GM21381 (cell line): Measurements from ENCODE around the gene UBE4B.
"Not testable (repeated sequence)": the region's sequence is repeated elsewhere in the genome, so short reads cannot be mapped to it uniquely, and the experiment has no call there.

Experiments
- ATAC-seq: cut with Tn5 transposase; IDR thresholded peaks from one replicate; pipeline ENCODE4 v1.9.1; 2021; ENCODE audit warnings: mild to moderate bottlenecking, moderate library complexity; ENCODE audit not compliant: unreplicated experiment

Gene UBE4B

DNA sequence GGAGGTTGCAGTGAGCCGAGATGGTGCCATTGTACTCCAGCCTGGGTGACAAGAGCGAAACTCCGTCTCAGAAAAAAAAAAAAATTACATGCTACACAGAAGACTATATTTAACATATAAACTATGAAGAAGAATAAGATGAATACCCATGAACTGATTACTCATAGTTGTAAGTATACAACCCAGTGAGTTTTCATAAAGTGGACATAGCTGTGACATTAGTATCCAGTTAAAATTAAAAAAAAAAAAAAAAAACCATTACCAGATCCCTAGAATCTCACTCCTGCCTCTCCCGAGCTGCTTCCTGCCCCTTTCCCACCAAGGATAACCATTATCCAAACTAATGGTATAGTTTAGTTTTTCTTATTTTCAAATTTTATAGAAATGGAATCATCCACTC is 37.4 kb downstream of the UBE4B start:
- no peak for ATAC-seq

DNA sequence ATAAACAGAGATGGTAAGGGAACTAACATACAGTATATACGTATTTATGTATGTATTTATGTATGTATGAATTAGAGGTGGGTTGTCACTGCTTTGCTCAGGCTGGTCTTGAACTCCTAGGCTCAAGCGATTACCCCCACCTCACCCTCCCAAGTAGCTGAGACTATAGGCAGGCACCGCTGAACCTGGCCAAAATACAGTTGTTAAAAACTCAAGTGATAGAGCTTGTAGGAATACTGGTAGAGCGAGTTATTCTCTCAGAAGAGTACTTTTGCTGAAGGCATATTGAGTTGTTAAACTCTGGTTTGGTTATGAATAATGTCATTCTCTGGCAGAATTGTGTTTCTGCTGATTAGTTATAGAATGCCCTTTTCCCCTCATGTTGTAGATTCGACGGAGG is 38.9 kb downstream of the UBE4B start:
- ATAC-seq: no peak

DNA sequence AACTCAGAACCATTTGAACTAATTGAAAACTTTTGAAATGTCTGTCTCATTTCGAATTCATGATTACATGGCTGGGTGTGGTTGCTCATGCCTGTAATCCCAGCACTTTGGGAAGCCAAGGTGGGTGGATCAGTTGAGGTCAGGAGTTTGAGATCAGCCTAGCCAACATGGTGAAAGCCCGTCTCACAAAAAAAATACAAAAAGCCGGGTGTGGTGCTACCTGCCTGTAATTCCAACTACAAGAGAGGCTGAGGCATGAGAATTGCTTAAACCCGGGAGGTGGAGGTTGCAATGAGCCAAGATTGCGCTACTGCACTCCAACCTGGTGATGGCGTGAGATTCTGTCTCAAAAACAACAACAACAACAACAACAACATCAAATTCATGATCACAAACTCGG is 40.6 kb downstream of the UBE4B start:
- ATAC-seq: not testable (repeated sequence)

DNA sequence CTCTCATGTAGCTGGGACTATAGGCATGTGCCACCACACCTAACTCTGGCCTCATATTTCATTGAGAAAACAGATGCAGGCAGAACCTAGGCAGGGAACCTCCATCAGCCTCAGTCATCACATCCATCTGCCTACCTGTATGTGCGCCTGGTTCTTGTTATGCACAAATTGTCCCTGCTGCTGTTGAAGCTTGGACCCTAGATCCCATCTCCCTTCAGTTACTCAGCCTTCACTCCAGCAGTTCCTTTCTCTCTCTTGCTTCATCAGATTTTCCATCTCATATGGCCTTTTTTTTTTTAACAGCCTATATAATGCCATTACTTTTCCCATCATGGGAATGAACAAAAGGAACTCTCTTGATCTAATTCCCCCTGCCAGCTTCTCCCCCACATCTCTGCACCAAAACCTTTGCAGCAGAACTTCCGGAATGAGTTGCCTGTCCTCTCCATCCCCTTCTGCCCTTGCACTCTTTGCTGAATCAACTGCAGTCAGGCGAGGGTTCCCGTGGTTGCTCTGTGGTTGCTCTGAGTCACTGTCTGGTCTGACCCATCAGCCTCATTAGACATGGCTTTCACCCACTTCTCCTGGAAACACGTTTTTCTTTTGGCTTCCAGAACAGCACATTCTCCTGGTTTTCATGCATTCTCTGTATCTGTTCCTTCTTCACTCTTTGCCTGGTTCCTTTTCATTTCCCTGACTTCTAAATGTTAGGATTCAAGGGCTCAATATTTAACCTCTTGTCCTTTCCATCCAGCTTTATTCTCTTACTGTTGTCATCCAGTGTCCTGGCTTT is 41.5 kb downstream of the UBE4B start:
- ATAC-seq: peak; percentile 72

DNA sequence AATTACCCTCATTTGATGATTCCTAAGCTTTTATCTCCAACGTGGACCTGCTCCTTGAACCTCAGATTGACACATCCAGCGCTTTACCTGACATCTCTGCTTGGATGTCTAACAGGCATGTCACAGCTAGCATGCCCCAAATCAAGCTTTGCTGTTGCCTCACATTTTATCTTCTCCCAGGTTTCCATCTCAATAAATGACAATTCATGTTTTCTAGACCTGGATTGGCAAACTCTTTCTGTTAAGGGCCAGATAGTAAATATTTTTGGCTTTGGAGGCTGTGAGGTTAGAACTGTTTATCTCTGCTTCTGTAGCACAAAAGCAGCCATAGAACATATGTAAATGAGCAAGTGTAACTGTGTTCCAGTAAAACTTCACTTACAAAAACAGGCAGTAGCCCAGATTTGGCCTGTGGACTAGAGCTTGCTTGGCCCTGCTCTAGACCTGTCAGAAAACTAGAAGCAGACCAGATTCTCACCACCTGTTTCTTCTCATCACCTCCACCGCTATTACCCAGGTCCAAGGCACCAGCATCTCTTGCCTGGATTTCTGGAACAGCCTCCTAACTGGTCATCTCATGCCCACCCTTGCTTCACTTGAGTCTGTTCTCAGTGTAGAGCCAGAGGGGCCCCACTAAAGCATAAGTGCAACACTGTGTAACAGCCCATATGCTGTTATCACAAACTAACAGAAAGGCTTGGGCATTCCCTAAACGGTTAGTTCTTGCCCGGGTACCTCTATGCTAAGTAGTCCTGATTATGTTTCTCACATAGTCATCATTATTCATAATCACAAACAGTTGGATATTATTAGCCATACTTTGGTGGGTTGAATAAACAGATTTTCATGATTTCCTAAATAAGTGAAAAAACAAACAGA is 42.3 kb downstream of the UBE4B start:
- no peak for ATAC-seq

DNA sequence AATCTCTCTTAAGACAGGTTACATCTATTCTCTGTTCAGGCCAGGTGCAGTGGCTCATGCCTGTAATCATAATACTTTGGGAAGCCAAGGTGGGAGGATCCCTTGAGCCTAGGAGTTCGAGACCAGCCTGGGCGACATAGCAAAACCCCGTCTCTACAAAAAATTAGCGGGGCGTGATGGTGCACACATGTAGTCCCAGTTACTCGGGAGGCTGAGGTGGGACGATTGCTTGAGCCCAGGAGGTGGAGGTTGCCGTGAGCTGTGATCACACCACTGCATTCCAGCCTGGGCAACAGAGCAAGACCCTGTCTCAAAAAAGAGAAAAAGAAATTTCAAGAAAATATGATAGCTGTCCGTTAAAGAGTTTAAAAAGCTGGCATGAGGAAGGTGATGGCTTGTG is 43.0 kb downstream of the UBE4B start:
- no peak for ATAC-seq

DNA sequence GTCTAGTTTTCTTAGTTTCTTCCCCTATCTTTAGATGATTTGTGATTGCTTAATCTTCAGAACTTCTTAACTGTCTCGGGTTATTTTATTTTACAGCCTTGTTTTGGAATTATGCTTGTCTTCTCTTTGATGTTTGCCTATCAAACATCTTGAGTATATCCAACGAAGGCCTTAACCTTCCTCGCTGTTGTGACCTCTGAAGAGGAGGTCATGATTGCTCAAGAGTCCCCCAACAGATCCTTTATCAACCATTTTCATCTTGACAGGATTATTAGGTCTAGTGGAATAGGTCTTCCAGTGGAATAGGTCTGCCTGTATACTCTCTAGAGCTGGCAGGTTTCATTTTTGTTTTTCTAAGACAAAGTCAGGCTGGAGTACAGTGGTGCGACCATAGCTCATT is 45.7 kb downstream of the UBE4B start:
- ATAC-seq: no peak

DNA sequence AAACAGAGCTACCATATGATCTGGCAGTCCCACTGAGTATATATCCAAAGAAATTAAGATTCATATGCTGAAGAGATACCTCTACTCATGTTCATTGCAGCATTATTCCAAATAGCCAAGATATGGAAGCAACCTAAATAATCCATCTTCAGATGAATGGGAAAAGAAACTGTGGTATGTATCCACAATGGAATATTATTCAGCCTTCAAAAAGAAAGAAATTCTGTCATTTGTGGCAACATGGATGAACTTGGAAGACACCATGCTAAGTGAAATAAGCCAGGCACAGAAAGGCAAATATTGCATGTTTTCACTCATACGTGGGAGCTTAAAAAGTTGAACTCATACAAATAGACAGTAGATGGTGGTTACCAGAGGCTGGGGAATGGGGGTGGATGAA is 47.8 kb downstream of the UBE4B start:
- ATAC-seq: no peak

DNA sequence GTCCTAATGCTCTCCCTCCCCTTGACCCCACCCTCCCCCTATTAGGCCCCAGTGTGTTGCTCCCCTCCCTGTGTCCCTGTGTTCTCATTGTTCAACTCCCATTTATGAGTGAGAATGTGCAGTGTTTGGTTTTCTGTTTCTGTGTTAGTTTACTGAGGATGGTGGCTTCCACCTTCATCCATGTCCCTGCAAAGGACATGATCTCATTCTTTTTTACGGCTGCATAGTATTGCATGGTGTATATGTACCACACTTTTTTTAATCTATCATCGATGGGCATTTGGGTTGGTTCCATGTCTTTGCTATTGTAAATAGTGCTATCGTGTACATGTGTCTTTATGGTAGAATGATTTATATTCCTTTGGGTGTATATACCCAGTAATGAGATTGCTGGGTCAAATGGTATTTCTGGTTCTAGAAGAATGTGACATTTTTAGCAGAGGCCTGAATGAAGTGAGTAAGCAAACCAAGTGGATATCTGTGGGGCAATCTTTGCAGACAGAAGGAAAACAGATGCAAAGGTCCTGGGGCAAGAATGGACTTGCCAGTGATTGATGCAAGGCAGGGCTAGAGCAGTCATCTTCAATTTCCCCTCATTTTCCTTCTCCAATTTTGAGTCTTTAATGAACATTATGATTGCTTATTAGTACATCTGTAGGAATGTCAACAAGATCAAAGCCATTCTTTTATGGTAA is 50.2 kb downstream of the UBE4B start:
- ATAC-seq: no peak

DNA sequence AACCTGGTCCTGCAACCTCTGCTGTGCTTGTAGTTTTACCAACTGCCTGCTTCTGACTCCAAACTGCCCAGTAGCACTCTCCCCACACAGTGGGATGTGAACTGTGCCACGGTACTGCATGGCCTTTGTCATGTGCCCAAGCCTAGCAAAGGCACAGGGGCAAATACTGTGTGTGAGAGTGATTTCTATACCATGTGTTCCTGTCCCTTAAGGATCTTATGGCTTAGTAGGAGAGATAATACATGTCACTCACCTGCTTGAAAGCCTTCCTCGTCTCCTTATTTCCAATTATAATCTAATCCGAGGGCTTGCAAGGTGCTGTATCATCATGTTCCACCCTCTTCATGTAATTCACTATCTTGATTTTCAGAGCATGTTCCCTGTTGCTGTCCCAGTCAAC is 51.3 kb downstream of the UBE4B start:
- ATAC-seq: no peak

DNA sequence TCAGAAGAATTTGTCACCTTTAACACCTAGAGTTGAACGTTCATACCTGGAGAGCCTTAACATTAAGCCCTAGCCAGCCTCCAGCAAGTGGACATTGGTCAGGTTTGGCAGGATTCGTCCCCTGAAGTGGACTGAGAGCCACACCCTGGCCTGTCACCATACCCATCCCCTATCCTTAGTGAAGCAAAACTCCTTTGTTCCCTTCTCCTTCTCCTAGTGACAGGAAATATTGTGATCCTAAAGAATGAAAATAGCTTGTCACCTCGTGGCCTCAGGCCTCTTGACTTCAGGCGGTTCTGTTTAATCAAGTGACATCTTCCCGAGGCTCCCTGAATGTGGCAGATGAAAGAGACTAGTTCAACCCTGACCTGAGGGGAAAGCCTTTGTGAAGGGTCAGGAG is 52.3 kb downstream of the UBE4B start:
- no peak for ATAC-seq

DNA sequence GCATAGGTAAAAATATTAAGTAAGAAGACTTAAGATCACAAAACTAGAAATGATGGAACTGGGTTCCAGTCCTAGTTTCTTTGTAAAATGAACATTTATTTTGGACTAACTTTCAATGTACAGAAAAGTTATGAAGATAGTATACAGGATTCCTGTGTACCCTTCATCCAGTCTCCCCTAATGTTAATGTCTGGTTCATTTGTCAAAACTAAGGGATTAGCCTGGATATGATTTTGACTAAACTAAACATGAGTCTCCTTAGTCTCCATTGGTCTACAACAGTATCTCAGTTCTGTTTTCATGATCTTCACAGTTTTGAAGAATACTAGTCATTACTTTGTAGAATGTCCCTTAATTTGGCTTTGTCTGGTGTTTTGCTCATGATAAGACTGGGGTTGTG is 54.5 kb downstream of the UBE4B start:
- no peak for ATAC-seq

DNA sequence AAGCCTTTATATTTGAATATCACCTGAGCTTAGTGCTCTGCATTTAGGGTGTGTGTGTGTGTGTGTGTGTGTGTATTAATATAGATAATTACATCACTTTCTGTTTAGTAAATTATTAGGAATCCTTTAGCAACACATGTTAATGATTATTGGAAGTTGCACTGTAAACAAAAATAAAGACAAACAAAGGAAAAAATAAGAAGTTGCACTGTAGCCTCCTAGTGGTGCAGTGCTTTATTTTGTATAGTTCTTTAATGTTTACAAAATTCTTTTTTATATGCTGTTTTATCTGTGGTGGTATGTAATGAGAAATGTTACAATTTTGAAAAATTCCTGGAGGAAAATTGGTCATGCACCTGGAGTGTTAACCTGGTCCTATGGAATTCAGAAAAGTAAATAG is 69.2 kb downstream of the UBE4B start:
- no peak for ATAC-seq

DNA sequence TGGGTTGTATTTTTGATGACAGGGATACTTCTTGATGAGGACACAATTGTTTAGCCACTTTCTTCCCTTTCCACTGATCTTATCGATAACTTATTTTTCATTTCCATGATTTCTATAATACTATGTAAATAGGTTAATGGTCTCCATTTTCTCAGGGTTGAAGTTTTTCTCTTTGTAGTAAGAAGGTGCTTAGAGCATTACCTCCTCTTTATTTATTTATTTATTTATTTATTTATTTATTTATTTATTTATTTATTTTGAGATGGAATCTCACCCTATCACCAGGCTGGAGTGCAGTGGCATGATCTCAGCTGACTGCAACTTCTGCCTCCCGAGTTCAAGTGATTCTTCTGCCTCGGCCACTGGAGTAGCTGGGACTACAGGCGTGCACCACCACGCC is 70.4 kb downstream of the UBE4B start:
- no peak for ATAC-seq

DNA sequence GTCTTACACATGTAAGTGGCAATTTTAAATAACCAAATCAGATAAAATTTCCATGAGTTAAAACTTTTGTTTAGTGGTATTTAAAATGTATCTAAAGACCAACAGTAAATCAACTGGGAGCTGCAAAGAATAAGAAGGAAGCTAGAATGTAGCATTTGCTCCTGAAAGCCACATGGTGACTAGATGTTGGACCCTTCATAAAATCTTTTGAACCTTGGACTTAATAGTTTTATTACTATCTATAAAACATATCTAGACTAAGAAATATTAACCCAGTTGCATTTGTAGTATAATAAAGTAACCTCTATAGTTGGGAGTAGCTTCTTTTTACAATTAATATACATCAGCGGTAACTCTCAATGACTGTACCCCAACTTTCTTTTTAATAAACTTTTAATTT is 72.1 kb downstream of the UBE4B start:
- no peak for ATAC-seq

DNA sequence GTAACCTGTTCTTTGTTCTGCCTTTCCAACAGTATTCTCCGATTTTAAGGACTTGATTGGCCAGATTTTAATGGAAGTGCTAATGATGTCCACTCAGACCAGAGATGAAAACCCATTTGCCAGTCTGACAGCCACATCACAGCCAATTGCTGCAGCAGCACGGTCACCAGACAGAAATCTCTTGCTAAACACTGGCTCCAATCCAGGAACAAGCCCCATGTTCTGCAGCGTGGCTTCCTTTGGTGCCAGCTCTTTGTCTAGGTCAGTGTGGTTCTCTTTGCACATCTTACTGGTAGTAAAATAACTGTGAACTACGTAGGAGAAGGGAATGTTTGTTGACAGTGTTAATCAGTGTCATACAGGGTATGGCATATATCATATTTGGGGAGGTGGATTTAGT is 72.7 kb downstream of the UBE4B start:
- ATAC-seq: no peak

DNA sequence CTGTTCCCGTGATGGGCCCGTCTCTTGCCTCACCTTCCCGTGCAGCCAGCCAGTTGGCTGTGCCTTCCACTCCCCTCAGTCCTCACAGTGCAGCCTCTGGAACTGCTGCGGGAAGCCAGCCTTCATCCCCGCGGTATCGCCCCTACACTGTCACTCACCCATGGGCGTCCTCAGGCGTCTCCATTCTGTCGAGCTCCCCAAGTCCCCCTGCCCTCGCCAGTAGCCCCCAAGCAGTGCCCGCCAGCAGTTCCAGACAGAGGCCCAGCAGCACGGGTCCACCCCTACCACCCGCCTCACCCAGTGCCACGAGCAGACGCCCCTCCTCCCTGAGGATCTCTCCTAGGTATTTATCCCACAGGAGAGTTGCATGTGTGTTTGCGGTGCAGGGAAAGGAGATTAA is 73.5 kb downstream of the UBE4B start:
- no peak for ATAC-seq

DNA sequence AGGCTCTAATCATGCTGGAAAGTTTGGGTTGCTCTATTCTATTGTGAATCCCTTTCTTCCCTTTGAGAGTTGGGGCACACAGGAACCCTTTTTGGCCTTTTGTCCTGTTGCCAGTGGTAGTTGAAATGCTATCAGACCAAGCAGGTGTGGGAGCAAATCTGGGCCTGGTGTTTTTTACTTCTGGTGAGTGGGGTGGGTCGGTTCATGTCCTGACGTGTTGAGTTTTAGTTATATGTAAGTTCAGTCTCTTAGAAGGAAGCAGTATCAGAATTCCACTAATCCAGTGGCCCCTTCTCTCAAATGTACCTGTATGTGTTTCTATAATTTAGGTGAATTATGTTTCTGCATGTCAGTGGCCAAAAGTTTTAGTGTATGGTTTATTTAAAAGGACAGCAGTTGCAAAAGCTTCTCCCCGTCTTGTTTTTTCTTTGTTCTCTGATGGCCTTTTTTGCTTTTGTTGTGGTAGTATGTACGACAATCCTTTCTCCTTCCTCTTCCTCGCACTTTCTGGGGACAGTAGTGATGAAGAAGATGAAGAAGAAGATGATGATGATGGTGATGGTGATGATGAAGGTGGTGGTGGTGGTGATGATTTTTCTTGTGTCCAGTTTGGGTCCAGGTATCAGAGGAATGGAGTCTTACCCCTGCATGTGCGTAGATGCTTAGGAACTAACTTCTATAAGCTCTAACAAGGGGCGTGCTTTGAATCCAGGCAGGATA is 74.2 kb downstream of the UBE4B start:
- ATAC-seq: no peak

DNA sequence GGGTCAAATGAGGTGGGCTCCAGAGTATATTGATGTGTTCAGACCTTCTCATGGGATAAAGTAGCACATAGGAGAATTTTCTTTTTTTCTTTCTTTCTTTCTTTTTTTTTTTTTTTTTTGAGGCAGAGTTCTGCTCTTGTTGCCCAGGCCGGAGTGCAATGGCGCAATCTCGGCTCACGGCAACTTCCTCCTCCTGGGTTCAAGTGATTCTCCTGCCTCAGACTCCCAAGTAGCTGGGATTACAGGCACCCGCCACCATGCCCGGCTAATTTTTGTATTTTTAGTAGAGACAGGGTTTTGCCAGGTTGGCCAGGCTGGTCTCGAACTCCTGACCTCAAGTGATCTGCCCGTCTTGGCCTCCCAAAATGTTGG is 74.7 kb downstream of the UBE4B start:
- not testable (repeated sequence) for ATAC-seq

DNA sequence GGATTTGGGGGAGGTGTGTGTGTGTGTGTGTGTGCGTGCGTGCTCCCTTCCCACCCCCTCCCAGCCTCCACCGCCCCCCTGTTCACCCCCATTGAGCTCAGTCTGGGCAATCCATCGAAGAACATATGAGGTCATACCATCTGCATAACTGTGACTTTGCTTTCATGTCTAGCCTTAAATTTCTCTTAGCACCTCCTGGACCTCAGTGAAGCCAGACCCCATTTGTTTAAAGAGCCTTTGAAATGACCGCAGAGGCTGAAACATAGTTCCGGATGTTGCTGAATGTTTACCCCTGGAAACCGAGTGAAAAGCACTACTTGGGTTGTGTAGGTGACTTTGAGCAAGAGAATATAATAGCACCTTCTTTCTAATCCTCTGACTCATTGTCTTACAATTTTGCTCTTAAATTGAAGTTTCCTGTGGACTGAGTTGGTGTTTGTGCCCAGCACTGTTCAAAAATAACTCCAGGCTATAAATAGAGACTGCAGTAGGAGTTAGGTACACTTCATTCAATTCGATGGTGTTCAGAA is 75.4 kb downstream of the UBE4B start:
- ATAC-seq: no peak
